AG10803 (cell line): Measurements from ENCODE around the gene TADA1.

Source experiments
- DNase-seq: peaks from one replicate; pipeline ENCODE4 v3.0.0; 2010; ENCODE audit warnings: low read depth
- H3K4me3 ChIP-seq: 2 replicates; pipeline ENCODE4 v1.5.1; 2011; ENCODE audit warnings: mild to moderate bottlenecking, low read length, control low read depth
- TF ChIP-seq, protein P1 (sequence below): conservative IDR thresholded peaks from 2 replicates; pipeline ENCODE4 v1.5.1; 2011; ENCODE audit warnings: mild to moderate bottlenecking, low read length, control low read depth, inconsistent platforms

The TADA1 gene

DNA sequence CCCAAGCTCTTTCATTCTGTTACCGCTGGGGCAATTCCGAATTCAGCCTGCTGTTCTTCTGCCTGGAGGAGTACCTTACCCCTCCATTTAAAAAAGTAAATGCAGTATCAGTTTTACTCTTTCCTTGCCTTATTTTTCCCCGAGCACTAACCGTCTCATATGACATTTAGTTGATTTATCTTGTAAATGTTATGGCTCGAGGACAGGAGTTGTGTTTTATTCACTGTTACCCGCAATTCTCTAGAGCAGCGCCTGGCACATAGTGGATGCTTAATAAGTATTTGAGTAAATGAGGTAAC is 425 bp upstream of the TADA1 start:
- no peak for DNase-seq
- TF ChIP-seq, protein P1, sequence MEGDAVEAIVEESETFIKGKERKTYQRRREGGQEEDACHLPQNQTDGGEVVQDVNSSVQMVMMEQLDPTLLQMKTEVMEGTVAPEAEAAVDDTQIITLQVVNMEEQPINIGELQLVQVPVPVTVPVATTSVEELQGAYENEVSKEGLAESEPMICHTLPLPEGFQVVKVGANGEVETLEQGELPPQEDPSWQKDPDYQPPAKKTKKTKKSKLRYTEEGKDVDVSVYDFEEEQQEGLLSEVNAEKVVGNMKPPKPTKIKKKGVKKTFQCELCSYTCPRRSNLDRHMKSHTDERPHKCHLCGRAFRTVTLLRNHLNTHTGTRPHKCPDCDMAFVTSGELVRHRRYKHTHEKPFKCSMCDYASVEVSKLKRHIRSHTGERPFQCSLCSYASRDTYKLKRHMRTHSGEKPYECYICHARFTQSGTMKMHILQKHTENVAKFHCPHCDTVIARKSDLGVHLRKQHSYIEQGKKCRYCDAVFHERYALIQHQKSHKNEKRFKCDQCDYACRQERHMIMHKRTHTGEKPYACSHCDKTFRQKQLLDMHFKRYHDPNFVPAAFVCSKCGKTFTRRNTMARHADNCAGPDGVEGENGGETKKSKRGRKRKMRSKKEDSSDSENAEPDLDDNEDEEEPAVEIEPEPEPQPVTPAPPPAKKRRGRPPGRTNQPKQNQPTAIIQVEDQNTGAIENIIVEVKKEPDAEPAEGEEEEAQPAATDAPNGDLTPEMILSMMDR: peak; percentile 26; the same call in 1 of the 2 replicates
- H3K4me3 ChIP-seq: peak overlapping the region; percentile 80

DNA sequence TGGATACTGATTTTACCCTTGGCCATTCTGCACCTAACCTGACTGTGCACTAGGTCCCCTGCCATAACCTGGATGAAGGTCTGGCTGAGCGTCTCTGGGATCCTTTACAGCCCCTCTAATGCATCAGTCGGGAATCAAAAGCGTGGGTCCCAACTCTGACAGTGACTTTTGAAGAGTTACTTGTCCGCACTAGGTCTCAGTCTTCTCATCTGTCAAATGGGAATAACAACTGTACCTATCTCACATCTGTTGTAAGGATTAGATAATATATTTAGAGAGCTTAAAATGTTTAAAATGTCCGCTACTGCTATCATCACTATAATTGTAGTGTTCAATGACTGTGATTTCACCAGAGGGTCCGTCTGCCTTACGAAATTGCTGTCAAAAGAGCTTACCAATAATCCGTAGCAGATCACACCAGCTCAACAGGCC is 746 bp downstream of the TADA1 start:
- TF ChIP-seq, protein P1: no peak

DNA sequence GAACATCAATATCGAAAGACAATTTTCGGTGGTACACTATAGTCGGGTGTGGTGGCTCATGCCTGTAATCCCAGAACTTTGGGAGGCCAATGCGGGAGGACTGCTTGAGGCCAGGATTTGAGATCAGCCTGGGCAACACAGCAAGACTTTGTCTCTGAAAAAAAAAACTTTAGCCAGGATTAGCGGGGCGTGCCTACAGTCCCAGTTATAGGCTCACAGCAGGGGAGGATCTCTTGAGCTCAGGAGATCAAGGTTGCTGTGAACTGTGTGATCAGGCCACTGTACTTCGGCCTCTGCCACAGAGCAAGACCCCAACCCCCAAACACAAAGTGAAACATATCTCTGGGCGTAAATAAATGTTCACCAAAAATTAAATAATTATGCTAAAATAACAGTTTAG is 1.6 kb downstream of the TADA1 start:
- TF ChIP-seq, protein P1: no peak
- no peak overlapping the region for H3K4me3 ChIP-seq
- no peak for DNase-seq

More for the DNA sequence above, 746 bp downstream of the TADA1 start:
- H3K4me3 ChIP-seq: peak overlapping the region; percentile 80
- no peak for DNase-seq

DNA sequence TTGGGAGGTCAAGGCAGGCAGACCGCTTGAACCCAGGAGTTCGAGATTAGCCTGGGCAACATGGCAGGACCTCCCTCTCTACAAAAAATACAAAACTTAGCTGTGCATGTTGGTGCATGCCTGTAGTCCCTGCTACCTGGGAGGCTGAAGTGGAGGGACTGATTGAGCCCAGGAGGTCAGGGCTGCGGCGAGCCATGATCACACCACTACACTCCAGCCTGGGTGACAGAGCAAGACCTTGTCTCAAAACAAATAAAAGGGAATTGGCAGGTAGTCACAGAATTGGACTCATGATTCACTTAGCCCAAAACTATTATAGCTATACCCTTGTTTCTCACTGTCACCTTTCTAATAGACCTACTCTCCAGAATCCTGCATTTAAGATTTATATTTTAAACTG is 5.5 kb downstream of the TADA1 start:
- no peak overlapping the region for H3K4me3 ChIP-seq
- no peak for DNase-seq
- TF ChIP-seq, protein P1: no peak

DNA sequence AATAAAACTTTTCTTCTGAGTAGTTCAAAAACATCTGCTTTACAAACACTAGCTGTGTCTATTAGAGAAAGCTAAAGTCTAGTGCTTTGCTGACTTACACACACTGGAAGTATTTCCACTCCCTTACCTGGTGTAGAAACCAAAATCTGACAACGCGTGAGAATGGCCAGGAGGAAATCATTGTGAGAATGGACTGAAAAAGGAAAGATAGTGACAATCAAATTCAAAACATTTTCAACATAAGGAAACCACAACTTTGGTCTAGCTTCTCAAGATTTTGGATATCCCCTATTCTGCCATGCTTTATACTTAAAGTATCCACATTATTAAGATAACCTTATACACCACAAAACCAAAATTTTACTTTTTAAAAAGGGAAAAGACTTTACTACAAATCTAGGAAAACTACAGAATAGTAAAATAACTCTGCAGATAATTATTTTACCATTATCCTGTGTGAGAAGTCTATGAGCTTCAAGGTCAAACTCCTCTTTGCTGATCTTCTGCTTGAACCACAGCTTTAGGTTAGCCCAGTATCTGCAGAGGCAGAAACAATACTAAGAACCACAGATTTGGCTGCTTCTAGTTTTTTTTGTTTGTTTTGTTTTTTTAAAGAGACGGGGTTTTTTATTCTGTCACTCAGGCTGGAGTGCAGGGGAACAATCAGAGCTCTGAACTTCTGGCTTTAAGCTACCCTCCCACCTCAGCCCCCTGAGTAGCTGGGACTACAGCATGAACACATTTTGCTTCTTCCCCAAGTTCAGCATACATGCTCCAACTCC is 6.6 kb downstream of the TADA1 start:
- TF ChIP-seq, protein P1: no peak
- no peak overlapping the region for H3K4me3 ChIP-seq
- DNase-seq: no peak

DNA sequence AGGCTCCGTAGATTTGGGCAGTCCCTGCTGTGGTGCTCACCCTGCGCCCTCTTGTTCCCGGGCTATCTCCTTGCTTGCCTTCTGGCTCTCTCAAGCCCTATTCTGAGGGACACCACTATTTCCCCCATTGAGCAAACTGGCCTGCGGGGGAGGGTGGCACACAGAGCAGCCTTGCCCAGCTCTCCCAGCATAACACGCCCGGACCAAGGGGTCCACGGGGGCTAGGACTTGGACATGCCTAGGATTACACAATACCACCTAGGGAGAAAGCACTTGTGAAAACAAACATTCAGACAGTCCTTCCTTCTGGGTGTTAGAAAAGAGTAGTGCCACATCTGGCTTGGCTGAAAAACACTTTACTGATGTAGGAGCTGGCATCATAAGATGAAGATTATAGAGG is 7.4 kb downstream of the TADA1 start:
- no peak overlapping the region for H3K4me3 ChIP-seq
- TF ChIP-seq, protein P1: no peak
- no peak for DNase-seq

DNA sequence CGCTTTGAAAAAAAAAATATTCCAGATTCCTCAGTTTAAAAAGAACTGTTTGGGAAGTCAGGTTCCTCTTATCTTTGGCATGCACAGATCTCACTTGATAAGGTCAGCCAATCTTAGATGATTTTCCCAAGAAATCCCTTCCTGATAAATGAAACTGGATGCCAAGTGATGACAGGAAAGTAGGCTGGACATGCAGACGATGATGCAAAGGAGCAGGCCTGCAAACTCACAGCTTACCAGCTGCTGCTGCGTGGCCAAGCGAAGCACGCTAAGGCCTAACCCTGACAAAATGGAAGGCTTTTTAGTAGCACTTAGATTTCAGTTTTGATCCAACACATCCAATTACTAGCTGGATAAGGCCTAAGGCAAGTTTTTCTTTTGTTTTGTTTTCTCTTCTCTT is 10.1 kb downstream of the TADA1 start:
- TF ChIP-seq, protein P1: no peak
- no peak for DNase-seq
- no peak overlapping the region for H3K4me3 ChIP-seq
